ENCODE results near the gene KIF3B.
"Not testable (repeated sequence)": the region's sequence is repeated elsewhere in the genome, so short reads cannot be mapped to it uniquely, and the experiment has no call there.

Gene KIF3B

GRCh38 chr20:32357375-32357868 is 80.0 kb downstream of the KIF3B start:
- no peak for DNase-seq (ENCODE audit: low read depth in 2 of 2)

DNA sequence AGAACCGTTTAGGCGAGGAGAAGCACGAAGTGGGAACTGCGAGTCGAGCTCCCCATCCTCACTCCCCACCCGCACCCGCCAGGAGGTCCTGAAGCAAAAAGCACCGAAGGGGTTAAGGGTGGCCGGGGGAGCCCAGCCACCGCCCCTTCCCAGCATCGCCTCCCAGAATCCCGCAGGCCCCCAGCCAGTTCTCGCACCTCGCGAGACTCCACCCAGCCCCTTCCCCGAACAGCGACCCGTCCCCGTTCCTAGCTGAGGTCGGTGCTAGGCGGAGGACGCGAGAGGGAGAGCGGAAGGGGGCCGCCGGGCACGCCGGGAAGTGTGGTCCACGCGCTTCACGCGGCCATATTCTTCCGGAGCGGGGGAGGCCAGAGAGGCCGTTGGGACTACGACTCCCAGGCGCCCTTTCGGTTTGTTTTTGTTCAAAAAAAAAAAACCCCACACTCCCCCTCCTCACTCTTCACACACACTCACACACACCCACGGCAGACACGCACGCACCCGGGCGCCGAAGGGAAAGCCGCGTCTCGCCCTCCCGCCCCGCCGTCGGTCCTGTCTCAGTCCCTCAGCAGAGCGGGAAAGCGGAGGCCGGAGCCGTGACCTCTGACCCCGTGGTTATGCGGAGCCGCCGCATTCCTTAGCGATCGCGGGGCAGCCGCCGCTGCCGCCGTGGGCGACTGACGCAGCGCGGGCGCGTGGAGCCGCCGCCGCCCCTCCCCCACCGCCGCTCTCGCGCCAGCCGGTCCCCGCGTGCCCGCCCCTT is 80.6 kb downstream of the KIF3B start, which contains the start of gene ASXL1:
ASXL1 (plus strand) TSS at position 463 of the 763 bp plus-strand sequence. CDS start 445 bp downstream, outside the sequence.
- DNase-seq (ENCODE audit: low read depth in 2 of 2): peak; percentile 90 to 93

DNA sequence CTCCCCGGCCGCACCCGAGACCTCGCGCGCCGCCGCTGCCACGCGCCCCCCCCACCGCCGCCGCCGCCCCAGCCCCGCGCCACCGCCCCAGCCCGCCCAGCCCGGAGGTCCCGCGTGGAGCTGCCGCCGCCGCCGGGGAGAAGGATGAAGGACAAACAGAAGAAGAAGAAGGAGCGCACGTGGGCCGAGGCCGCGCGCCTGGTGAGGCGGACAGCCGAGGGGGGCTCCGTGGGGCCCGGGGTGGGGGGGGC is 81.1 kb downstream of the KIF3B start:
- DNase-seq (ENCODE audit: low read depth in 2 of 2): no peak

- peak; percentile 67 for DNase-seq (ENCODE audit: low read depth in 2 of 2)
Observed at GRCh38 chr20:32358883-32359632, 81.6 kb downstream of the KIF3B start.

DNA sequence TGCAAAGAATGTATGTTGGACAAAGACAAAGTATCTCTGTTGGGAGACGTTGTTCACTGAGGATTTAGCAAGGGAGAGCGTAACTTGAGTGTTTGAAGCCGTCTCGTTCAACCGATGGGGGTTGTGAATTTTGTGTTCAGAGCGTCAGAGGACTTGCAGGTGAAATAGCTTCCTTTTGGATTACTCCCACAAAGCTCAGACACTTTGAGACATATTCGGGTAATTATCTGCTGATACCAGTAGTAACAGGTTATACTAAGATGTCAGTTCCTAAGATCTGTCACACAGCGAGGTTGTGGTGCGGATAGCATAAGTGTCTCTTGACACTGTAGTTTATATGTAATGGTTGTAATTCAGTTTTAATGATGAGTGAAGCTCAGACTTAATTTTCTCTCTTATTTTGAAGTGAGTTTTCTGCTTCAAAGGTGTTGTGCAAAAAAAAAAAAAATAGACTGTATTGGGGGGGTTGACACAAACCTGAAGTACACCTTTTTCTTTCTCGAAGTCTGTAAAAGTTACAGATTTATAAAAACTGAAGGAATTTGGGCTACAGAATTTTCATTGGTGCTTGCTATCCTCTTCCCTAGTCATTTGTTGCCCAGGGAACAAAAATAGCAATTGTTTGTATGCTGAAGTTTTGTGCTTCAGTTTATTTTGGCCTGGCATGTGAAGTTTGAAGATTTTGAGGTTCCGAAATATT is 82.3 kb downstream of the KIF3B start:
- DNase-seq (ENCODE audit: low read depth in 2 of 2): no peak

DNA sequence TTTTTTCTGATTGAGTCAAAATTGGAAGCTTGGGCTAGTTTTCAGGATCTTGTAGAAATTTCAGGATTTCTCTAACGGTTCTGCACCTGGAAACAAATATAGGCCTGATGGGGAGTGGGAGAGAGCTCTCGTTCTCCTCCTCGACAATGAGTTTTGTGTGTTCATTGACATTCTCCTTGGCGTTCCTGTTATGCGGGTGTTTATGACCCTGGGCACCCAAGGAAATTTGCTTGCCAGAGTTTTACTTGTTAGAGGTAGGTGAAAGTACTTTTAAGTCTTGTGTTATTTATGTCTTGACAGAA is 82.8 kb downstream of the KIF3B start:
- DNase-seq (ENCODE audit: low read depth in 2 of 2): no peak

GRCh38 chr20:32362901-32363364 is 85.5 kb downstream of the KIF3B start:
- no peak for DNase-seq (ENCODE audit: low read depth in 2 of 2)

GRCh38 chr20:32363492-32363891 is 86.0 kb downstream of the KIF3B start:
- no peak for DNase-seq (ENCODE audit: low read depth in 2 of 2)

DNA sequence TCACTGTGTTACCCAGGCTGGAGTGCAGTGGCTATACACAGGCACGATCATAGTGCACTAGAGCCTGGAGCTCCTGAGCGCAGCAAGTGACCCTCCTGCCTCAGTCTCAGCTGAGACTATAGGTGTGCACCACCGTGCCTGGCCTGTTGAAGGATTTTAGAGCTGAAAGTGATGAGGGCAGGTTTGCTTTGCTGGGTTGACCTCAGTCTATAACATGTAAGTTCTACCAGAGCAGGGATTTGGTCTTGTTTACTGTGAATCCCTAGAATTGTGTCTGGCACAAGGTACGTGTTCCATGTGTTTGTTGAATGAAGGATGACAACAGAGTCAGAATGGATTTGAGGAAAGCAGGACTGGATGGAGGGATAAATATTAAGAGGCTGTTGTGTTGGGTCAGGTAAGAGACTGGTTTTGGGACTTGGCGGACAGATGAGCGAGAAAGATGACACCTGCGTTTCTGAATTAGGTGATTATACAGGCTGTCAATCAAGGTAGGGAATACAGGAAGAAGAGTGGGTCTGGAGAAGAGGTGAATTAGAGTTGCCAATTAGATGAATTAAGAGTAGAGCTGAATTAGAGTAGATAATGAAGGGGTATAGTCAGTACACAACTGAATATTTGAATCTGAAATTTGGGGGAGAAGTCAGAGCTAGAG is 87.2 kb downstream of the KIF3B start:
- no peak for DNase-seq (ENCODE audit: low read depth in 2 of 2)

DNA sequence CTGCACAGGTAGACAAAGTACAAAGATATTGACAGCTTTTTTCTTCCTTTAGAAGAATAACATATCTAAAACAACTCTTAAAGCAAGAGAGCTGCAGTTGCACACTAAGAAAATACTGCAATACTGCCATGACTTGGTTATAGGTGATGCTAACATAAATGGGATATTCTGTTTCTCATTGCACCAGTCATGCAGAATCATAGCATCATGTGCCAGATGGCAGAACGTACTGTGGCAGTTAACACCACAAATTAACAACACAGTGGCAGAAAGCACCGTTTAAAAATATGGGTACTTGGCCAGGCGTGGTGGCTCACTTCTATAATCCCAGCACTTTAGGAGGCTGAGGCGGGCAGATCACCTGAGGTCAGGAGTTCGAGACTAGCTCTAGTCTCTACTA is 88.1 kb downstream of the KIF3B start:
- DNase-seq (ENCODE audit: low read depth in 2 of 2): no peak

GRCh38 chr20:32366380-32366779 is 88.9 kb downstream of the KIF3B start:
- no peak for DNase-seq (ENCODE audit: low read depth in 2 of 2)

DNA sequence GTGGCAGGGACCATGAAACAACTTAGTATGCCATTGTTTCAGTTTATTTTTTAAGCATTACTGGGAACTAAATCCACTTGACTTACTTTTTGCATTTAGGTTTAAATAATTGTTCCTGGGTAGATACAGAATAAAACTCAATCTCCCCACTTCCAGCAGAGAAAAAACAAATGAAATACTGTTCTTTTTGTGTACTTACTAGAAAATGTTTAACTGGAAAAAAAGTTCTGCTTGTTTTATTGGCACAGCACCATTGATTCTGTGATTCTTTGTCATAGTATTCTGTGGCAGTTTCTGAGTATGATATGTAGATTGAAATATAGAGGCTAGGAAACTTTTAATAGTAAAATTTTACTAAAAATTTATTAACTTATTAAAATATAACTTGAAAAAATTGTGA is 90.9 kb downstream of the KIF3B start:
- no peak for DNase-seq (ENCODE audit: low read depth in 2 of 2)

- no peak for DNase-seq (ENCODE audit: low read depth in 2 of 2)
Observed at GRCh38 chr20:32368925-32369324, 91.5 kb downstream of the KIF3B start.

GRCh38 chr20:32370897-32371296 is 93.4 kb downstream of the KIF3B start:
- no peak for DNase-seq (ENCODE audit: low read depth in 2 of 2)

GRCh38 chr20:32378461-32378860 is 101.0 kb downstream of the KIF3B start:
- no peak for DNase-seq (ENCODE audit: low read depth in 2 of 2)

GRCh38 chr20:32380037-32380436 is 102.6 kb downstream of the KIF3B start:
- DNase-seq (ENCODE audit: low read depth in 2 of 2): not testable (repeated sequence)

DNA sequence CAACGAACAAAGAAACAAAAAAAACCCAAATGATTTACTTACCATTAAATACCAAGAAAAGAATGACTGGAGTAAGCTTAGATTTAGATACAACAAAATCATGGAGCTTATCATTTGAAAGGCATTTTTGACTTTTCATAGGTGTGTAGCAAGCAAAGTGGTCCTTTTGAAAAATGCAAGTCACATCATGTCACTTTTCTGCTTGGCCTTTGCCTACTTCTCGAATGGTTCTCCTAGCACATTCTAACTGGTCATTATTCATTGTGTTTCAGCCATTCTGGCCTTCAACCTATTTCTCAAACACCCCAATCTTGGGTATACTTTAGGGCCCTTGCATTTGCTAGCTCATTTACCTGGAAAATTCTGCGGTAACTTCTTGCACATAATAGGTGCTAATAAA is 103.3 kb downstream of the KIF3B start:
- no peak for DNase-seq (ENCODE audit: low read depth in 2 of 2)

GRCh38 chr20:32382102-32382950 is 104.9 kb downstream of the KIF3B start:
- DNase-seq (ENCODE audit: low read depth in 2 of 2): no peak

GRCh38 chr20:32383441-32383840 is 106.0 kb downstream of the KIF3B start:
- DNase-seq (ENCODE audit: low read depth in 2 of 2): not testable (repeated sequence)
